Erythroblast (primary cell): ENCODE results near the gene WAC.

Source experiments
- GATA1 ChIP-seq: IDR thresholded peaks from 2 replicates; pipeline ENCODE4 v1.6.1; 2011; ENCODE audit warnings: low read depth, mild to moderate bottlenecking, control low read depth, low read length, moderate library complexity
- POLR2A ChIP-seq: IDR thresholded peaks from 2 replicates; pipeline ENCODE4 v1.6.1; 2011; ENCODE audit warnings: mild to moderate bottlenecking, low read length

- no peak for TF ChIP-seq POLR2A
- TF ChIP-seq GATA1: no peak
These were observed 25.3 kb downstream of the WAC start for GRCh38 chr10:28558186-28558585.
